Suppressor macrophage treated with lipopolysaccharide for 1 hour (primary cell): ENCODE measurements around the gene AKAP6.

ENCODE experiments used
- DNase-seq, 3 donors: peaks; one replicate each; pipeline ENCODE4 v3.0.0-alpha.2; 2020 to 2022

AKAP6 gene

GRCh38 chr14:32412103-32412502 is 83.0 kb downstream of the AKAP6 start:
- no peak for DNase-seq

- no peak for DNase-seq
Observed at GRCh38 chr14:32412532-32412931, 83.4 kb downstream of the AKAP6 start.

GRCh38 chr14:32413967-32414640 is 85.0 kb downstream of the AKAP6 start:
- no peak for DNase-seq

- no peak for DNase-seq
Observed at GRCh38 chr14:32414808-32415255, 85.7 kb downstream of the AKAP6 start.

GRCh38 chr14:32417956-32418552 is 89.0 kb downstream of the AKAP6 start:
- DNase-seq, result no peak

GRCh38 chr14:32419429-32419828 is 90.3 kb downstream of the AKAP6 start:
- no peak for DNase-seq

GRCh38 chr14:32421781-32422180 is 92.7 kb downstream of the AKAP6 start:
- no peak for DNase-seq

- DNase-seq, result no peak
Observed at GRCh38 chr14:32422440-32422839, 93.3 kb downstream of the AKAP6 start.

GRCh38 chr14:32426028-32426427 is 96.9 kb downstream of the AKAP6 start:
- DNase-seq, result no peak

- no peak for DNase-seq
Observed at GRCh38 chr14:32426586-32427388, 97.7 kb downstream of the AKAP6 start.

GRCh38 chr14:32427726-32428528 is 98.8 kb downstream of the AKAP6 start:
- no peak for DNase-seq

- DNase-seq, result no peak
Observed at GRCh38 chr14:32428875-32429274, 99.8 kb downstream of the AKAP6 start.

GRCh38 chr14:32430326-32430725 is 101.2 kb downstream of the AKAP6 start:
- DNase-seq, result no peak

GRCh38 chr14:32432813-32433538 is 103.9 kb downstream of the AKAP6 start:
- DNase-seq, result no peak

- no peak for DNase-seq
Observed at GRCh38 chr14:32434180-32434579, 105.1 kb downstream of the AKAP6 start.

GRCh38 chr14:32434880-32435279 is 105.8 kb downstream of the AKAP6 start:
- no peak for DNase-seq

- no peak for DNase-seq
Observed at GRCh38 chr14:32435411-32435810, 106.3 kb downstream of the AKAP6 start.

GRCh38 chr14:32436993-32437392 is 107.9 kb downstream of the AKAP6 start:
- no peak for DNase-seq

- no peak for DNase-seq
Observed at GRCh38 chr14:32438517-32438916, 109.4 kb downstream of the AKAP6 start.

GRCh38 chr14:32443890-32444661 is 115.0 kb downstream of the AKAP6 start:
- DNase-seq, result no peak

GRCh38 chr14:32447371-32447770 is 118.3 kb downstream of the AKAP6 start:
- DNase-seq, result no peak

GRCh38 chr14:32449648-32450047 is 120.5 kb downstream of the AKAP6 start:
- DNase-seq, result no peak
